Stimulated activated CD4-positive, alpha-beta T cell treated with anti-CD3 and anti-CD28 coated beads, Interleukin-2, amount 100 ng/mL, for 4 hours (primary cell): Measurements from ENCODE around the gene GADD45GIP1.
A peak's percentile ranks its signal among the peaks of the same experiment; 100 is the strongest.

ENCODE experiments used
- DNase-seq: peaks from one replicate; pipeline ENCODE4 v3.0.0-alpha.2; 2020; ENCODE audit warnings: low read depth

Gene GADD45GIP1

DNA sequence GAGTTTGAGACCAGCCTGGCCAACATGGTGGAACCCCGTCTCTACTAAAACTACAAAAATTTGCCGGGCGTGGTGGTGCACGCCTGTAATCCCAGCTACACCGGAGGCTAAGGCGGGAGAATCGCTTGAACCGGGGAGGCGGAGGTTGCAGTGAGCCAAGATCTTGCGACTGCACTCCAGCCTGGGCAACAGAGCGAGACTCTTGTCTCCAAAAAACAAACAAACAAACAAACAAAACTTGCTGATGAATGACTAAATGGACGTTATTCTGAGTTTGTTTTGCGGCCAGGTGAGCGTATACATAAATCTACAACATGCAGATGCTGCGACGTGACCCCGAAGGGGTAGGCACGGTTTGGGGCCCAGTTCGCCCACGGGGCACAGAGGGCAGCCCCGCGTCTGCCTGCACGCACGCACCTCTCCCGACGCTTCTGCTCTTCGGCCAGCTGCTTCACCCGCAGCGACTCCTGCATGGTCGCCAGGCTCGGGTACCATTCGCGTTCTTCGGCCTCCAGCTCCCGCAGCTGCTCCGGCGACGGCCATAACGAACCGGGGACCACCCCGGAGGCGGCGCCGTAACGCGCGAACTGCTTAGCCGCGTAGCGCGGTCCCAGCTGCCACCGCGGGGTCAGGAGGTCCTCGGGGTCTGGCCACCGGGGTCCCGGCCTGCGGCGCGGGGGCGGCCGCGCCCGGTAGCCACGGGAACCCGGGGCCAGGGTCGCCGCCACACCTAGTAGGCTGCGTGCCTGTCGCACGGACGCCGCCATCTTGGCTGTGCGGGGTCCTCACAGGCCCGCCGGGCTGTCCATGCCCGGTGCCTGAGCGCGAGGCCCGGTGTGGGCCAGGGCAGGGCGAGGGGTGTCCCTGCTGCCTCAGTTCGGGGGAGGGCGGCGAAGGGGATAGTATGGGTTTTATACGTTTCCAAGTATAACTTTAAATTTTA lies at the start of gene GADD45GIP1:
Gene GADD45GIP1, minus strand, starts transcription at position 778 of the 943 bp plus-strand sequence. Its CDS starts 11 bp downstream, at position 767.
- peak; percentile 76 for DNase-seq

GRCh38 chr19:13005861-13006370 lies 48.9 kb upstream of the GADD45GIP1 start:
- DNase-seq = no peak

- no peak for DNase-seq
These were observed 48.2 kb upstream of the GADD45GIP1 start for GRCh38 chr19:13005253-13005652.

- no peak for DNase-seq
These were observed 47.2 kb upstream of the GADD45GIP1 start for GRCh38 chr19:13004273-13004672.

- DNase-seq = no peak
These were observed 46.1 kb upstream of the GADD45GIP1 start for GRCh38 chr19:13003081-13003480.

- no peak for DNase-seq
These were observed 45.3 kb upstream of the GADD45GIP1 start for GRCh38 chr19:13002166-13002898.

DNA sequence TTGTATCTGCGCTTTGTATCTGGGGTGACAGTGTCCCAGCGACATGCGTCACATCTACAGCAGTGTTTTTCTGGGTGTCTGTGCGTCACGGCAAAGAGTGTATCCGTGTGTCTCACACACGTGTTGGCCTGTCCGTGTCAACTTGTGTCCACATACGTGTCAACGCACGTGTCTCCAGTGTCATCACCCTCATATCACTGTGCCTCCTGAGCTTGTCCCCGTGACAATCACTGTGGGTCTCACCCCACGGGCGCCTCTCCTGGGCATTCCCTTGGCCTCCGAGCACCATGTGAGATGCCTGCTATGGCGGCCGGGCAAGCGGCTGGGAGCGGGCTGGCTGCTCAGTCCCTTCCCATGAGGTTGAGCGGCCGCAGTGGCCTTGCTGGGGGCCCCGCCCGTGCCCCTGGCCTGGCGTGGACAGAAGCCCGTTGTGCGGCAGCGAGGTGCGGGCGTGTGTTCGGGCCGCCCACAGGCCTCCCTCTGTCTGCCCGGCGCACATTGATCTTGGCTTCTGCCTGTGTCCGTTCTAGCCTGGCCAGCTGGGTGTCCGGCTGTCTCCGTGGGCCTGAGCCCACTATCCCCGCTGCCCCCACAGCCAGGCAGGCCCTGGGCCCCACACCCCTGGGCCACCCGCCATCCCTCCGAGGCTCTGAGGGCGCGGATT lies 44.6 kb upstream of the GADD45GIP1 start:
- no peak for DNase-seq

DNA sequence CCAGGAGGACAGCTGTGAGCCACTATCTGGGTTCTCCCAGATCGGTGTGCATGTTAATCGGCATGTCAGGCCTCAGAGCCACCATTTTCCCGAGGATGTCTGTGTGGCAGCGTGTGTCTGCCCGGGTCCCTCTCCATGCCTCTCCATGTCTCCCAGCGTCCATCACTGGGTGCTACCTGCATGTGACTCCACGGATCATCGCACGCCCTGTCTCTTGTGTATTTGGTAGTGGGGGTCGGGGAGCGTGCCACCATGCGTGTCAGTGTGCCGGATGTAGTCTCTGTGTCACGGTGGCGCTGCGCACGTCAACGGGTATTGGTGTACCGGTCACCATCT lies 44.1 kb upstream of the GADD45GIP1 start:
- DNase-seq = no peak

DNA sequence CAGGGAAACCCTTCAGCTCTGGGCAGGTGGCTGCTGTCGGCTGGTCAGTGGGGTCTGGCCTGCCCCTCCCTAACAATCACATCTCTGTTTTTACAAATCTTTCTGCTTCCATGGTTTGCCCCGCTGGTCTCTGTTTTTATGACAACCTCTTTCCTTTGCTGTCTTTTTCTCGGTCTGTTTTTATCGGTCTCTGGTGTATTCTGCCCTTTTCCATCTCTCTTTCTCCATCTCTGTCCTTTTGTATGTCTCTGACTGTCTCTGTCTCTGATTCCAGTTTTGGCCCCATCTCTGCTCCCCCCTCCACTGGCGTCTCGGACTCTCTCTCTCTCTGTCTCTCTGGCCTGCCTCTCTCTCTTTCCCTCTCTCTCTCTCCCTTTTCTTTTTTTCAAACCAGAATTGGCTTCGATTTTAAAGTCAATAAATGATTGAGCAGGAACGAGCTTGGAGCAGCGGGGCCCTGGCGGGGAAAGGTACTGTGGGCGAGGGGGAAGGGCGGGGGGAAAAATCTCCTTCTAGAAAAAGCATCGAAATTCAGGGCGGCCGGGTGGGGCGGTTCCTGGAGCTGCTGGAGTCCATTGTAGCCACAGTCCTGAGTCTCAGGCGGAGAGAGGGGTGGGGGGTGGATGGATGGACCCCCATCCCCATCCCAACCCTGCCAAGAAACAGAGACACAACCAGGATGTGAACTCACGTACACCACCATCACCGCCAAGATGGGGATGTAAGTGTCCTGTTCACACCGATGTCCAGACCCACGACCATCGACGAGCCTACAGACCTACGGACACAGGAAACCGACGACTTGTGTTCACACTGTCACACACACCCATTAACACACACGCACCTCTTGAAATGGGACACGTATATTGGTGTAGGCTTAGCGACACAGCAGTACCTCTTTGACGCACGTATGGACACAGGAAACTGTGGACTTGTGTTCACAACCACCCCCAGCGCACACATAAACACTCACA lies 41.2 kb upstream of the GADD45GIP1 start:
- DNase-seq = no peak

- no peak for DNase-seq
These were observed 40.4 kb upstream of the GADD45GIP1 start for GRCh38 chr19:12997179-12997966.

DNA sequence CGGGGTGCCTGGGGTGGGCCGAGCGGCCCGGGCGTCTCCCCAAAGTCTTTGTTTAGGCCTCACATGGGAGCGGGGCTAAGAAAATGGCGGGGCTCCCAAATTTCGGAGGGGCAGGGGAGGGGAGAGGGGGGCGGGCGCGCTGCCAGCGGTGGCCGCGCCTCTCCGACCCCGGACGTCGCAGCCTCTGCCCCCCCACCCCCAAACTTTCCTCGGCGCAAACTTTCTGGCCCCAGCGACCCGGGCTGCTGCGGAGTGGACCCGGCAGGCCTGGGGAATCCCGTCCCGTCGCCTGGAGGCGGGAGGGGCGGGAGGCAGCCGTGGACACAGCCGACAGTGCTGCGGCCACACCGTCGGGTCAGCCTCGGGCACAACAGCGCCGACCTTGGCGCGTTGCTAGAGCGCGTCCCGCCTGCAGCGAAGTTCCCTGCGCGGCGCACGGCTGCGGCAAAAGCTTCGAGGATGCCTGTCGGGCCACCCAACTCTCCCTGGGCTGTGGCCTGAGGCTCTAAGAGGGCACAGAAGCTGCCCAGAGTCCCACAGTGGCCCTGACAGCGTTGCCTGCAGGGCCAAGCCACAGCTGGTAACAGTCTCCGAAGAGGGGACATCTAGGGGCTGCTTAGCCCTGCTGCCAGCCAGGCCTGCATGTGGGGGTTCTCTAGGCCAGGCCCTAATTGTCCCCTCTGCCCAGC lies 39.5 kb upstream of the GADD45GIP1 start:
- DNase-seq = no peak

DNA sequence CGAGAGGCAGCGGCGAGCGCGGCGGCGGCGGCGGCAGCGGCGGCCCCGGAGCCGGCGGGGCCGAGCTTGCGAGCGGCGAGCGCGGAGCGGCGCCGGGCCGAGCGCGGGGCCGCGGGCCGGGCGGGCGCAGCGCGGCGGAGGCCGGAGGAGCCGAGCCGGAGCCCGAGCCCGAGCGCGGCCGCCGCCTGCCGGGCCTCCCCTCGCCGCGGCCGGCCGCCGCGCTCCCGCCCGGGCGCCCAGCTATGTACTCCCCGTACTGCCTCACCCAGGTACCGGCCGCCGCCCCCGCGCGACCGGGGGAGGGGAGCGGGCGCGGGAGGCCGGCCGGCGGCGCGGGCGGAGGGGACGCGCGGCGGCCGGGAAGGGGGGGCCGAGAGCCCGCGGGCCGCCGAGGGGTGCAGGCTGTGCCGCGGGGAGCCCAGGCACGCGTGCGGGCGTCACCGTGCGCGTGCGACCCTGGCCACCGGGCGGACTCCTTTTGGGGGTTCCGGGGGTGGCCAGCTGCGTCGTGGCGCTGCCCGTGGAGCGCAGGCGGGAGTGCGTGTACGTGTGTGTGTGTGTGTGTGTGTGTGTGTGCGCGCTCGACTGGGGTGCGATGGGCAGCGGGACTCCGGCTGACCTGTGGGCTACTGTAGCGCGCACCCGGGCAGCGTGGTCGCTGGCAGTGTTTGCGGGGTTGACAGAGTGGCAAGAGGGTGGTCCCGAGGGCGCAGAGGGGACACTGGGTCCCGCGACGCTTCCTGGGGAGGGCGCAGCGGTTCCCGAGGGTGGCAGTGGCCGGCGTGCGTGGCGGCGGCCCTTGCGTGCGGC lies 38.8 kb upstream of the GADD45GIP1 start:
- DNase-seq = no peak

GRCh38 chr19:12994701-12995595 lies 37.9 kb upstream of the GADD45GIP1 start, which contains the start of gene NFIX:
TSS of gene NFIX (plus strand) at chr19:12995475. CDS start at chr19:12995838, 363 bp downstream.
- peak; percentile 69 for DNase-seq

DNA sequence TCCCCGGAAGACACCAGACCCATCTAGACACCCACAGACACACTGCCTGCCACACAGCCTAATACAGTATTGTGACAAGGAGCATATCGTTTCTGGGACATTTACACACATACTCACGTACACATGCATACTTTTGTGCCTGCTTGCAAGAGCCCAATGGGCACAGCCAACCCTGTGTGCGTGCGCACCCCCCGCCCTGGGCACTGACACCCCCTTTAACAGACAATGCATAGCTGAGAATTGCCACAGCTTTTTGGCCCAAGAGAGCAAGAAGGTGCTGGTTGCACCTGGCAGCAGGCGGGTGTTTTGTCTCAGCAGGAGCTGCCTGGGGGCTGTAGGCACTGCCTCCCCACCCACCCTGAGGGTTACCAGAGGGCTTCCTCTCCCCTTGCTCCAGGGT lies 36.5 kb upstream of the GADD45GIP1 start:
- DNase-seq = no peak

GRCh38 chr19:12992729-12993128 lies 35.7 kb upstream of the GADD45GIP1 start:
- DNase-seq = no peak

DNA sequence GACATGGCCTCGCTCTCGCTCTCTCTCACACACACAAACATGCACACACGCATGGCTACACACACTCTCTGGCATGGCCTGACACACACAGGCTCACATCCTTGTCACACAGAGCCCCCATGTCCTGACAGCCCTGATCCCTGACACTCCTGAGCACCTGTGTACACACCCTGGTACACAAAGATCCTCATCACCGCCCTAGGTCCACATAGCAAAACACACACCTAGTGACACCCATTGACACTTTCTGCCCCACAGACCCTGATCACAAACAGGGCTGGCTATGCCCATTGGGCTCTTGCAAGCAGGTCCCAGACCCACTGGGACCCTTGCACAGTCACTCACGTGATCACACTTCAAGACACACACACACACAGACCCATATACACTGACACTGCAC lies 34.3 kb upstream of the GADD45GIP1 start:
- DNase-seq = no peak

- DNase-seq = no peak
These were observed 33.8 kb upstream of the GADD45GIP1 start for GRCh38 chr19:12990853-12991252.

DNA sequence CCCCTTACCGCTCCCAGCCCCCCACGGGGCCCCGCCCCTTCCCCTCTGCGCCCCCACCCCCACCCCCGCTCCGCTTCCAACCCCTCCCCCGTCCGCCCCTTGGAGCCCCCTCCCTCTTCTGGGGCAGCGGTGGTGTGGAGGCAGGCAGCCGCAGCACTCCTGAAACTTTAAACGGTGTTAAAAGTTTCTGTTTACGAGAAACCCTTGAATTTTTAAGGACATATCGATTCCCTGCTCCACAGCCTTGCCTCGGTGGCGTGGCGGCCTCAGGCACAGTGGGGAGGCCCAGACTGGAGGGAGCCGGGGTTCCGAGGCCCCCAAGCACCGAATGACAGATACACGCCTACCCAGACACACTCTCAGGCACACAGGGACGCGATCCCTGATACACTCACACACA lies 33.4 kb upstream of the GADD45GIP1 start:
- no peak for DNase-seq
